ENCODE measurements around the gene CLCN2. TPM values are rescaled to one million over a fixed set of nuclear protein-coding genes. Genes with fewer than 3 reads are reported as not detected.

Gene CLCN2
- total and polyA plus RNA-seq, 2 of the 4 experiments (the other 2 are of a cell fraction) = 2.9 to 5.8 TPM

- no peak overlapping the region for H3K4me2 ChIP-seq (ENCODE audit: low read depth, low read length)
- no peak for DNase-seq
Measured at GRCh38 chr3:184333190-184333589, 28.2 kb downstream of the CLCN2 start.

More at GRCh38 chr3:184333190-184333589, 28.2 kb downstream of the CLCN2 start:
- Histone ChIP-seq H4K5ac (ENCODE audit: low read depth, low read length) (peak overlapping the region; percentile 27; the same call in 1 of the 2 replicates), H4K20me1 (ENCODE audit: insufficient read depth, low read length) (peaks cover 65% of the 10 kb centered on the region), H3K9ac (ENCODE audit: low read depth, low read length) (peak overlapping the region; percentile 5; the same call in 1 of the 2 replicates), H2AFZ (replicated peaks; ENCODE audit: low read length, poor library complexity) (no peak overlapping the region), H4K8ac (ENCODE audit: low read depth in 2 of 2, low read length in 2 of 2) (peak overlapping the region; percentile 8 to 69; a peak in 2 of 4 replicates), H2AK9ac (replicated peaks; ENCODE audit: low read depth, low read length, poor library complexity) (peak overlapping the region; percentile 80), H3K27me3 (ENCODE audit: control insufficient read depth, insufficient read depth, low read length) (no peaks in the 10 kb centered on the region), H3K9me3 (ENCODE audit: control insufficient read depth, insufficient read depth, low read length) (no peaks in the 10 kb centered on the region), H3K4me3 (ENCODE audit: insufficient read depth, low read depth, low read length) (no peak overlapping the region), H3K23ac (ENCODE audit: low read depth, low read length) (peak overlapping the region; percentile 75; the same call in 1 of the 2 replicates), H2BK5ac (ENCODE audit: low read depth, low read length, poor library complexity, severe bottlenecking) (peak overlapping the region; percentile 93), H3K18ac (ENCODE audit: low read depth, low read length) (peak overlapping the region; percentile 4; the same call in 1 of the 2 replicates), H3K14ac (replicated peaks; ENCODE audit: low read depth, low read length) (peak overlapping the region; percentile 66), H3K4ac (ENCODE audit: low read depth, low read length) (peak overlapping the region; percentile 70), H4K91ac (ENCODE audit: insufficient read depth, low read depth, low read length) (no peak overlapping the region), H3K27ac (ENCODE audit: insufficient read depth, low read length) (peak overlapping the region; percentile 59), H3K4me1 (ENCODE audit: control insufficient read depth, insufficient read depth, low read length) (peaks cover 30% of the 10 kb centered on the region), H3K36me3 (ENCODE audit: control insufficient read depth, insufficient read depth, low read length) (peaks cover 59% of the 10 kb centered on the region), H3K56ac (ENCODE audit: extremely low read depth, insufficient read depth, low read length) (0 out of 2 replicates have a peak overlapping the region, but pooled peaks have one; percentile 16), H3K9me1 (ENCODE audit: insufficient read depth, low read length) (peaks cover 24% of the 10 kb centered on the region), H3K79me1 (ENCODE audit: low read depth in 1 of 2, low read length in 2 of 2) (peaks cover 15 to 73% of the 10 kb centered on the region in 2 experiments; a peak in 3 of 4 replicates), H2AK5ac (ENCODE audit: low read depth, low read length) (peak overlapping the region; percentile 91), H2BK15ac (ENCODE audit: low read depth, low read length) (0 out of 3 replicates have a peak overlapping the region, but pooled peaks have one; percentile 13), H2BK120ac (ENCODE audit: low read depth, low read length) (peak overlapping the region; percentile 71; the same call in 1 of the 2 replicates), H2BK20ac (ENCODE audit: low read depth, low read length) (peak overlapping the region; percentile 72; the same call in 1 of the 2 replicates)
- POLR2A ChIA-PET (ENCODE audit: unreplicated experiment) = no interaction called here
- no TSS peak for BruUV-seq (replicated peaks)
- CTCF ChIA-PET = no interaction called here
- dilution Hi-C loops (cut with HindIII; ENCODE audit: low sequenced_read_pairs, unreplicated experiment) (no loop called here), in situ Hi-C loops (cut with MboI; ENCODE audit: low sequenced_read_pairs) (no loop called here), intact Hi-C loops (cut with micrococcal nuclease) (no loop called here)
- WGBS, 2 experiments (ENCODE audit: extremely low coverage in 2 of 2, insufficient read length in 1 of 2) = 87% methylated on average over 6 of the region's 6 CpGs; no CpG with 5 or more reads in 1 of the 2 experiments
- ATAC-seq (ENCODE audit: low read depth) = no peak
- TF ChIP-seq CEBPB (IDR thresholded peaks at IDR 0.05; ENCODE audit: low read depth, low read length) (no peak), RCOR1 (IDR thresholded peaks at IDR 0.05; ENCODE audit: insufficient replicate concordance, low read length) (no peak), RFX5 (IDR thresholded peaks at IDR 0.05; ENCODE audit: low read depth, low read length) (no peak), MAFK (IDR thresholded peaks at IDR 0.05; ENCODE audit: low read depth, low read length) (no peak), MXI1 (IDR thresholded peaks at IDR 0.05; ENCODE audit: borderline replicate concordance, low read depth, low read length) (no peak), CHD1 (IDR thresholded peaks at IDR 0.05; ENCODE audit: low read depth, low read length) (no peak), MAZ (IDR thresholded peaks at IDR 0.05; ENCODE audit: borderline replicate concordance, low read depth, low read length) (no peak), POLR2A (IDR thresholded peaks at IDR 0.05; ENCODE audit: low read depth, low read length) (no peak), BHLHE40 (IDR thresholded peaks at IDR 0.05; ENCODE audit: low read depth, low read length) (no peak), FOS (IDR thresholded peaks at IDR 0.05; ENCODE audit: low read depth, low read length) (no peak), SMC3 (IDR thresholded peaks at IDR 0.05; ENCODE audit: low read depth, low read length) (no peak), ELK1 (IDR thresholded peaks at IDR 0.05; ENCODE audit: borderline replicate concordance, low read depth, low read length) (no peak)
- TF ChIP-seq, protein P1, sequence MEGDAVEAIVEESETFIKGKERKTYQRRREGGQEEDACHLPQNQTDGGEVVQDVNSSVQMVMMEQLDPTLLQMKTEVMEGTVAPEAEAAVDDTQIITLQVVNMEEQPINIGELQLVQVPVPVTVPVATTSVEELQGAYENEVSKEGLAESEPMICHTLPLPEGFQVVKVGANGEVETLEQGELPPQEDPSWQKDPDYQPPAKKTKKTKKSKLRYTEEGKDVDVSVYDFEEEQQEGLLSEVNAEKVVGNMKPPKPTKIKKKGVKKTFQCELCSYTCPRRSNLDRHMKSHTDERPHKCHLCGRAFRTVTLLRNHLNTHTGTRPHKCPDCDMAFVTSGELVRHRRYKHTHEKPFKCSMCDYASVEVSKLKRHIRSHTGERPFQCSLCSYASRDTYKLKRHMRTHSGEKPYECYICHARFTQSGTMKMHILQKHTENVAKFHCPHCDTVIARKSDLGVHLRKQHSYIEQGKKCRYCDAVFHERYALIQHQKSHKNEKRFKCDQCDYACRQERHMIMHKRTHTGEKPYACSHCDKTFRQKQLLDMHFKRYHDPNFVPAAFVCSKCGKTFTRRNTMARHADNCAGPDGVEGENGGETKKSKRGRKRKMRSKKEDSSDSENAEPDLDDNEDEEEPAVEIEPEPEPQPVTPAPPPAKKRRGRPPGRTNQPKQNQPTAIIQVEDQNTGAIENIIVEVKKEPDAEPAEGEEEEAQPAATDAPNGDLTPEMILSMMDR (conservative IDR thresholded peaks at IDR 0.05; ENCODE audit: low read depth, low read length) = no peak
- TF ChIP-seq, protein P2, sequence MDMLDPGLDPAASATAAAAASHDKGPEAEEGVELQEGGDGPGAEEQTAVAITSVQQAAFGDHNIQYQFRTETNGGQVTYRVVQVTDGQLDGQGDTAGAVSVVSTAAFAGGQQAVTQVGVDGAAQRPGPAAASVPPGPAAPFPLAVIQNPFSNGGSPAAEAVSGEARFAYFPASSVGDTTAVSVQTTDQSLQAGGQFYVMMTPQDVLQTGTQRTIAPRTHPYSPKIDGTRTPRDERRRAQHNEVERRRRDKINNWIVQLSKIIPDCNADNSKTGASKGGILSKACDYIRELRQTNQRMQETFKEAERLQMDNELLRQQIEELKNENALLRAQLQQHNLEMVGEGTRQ (IDR thresholded peaks at IDR 0.05; ENCODE audit: low read depth, low read length) = no peak

Data from IMR-90 (cell line).